ENCODE results near the gene ASPG.

Gene ASPG

DNA sequence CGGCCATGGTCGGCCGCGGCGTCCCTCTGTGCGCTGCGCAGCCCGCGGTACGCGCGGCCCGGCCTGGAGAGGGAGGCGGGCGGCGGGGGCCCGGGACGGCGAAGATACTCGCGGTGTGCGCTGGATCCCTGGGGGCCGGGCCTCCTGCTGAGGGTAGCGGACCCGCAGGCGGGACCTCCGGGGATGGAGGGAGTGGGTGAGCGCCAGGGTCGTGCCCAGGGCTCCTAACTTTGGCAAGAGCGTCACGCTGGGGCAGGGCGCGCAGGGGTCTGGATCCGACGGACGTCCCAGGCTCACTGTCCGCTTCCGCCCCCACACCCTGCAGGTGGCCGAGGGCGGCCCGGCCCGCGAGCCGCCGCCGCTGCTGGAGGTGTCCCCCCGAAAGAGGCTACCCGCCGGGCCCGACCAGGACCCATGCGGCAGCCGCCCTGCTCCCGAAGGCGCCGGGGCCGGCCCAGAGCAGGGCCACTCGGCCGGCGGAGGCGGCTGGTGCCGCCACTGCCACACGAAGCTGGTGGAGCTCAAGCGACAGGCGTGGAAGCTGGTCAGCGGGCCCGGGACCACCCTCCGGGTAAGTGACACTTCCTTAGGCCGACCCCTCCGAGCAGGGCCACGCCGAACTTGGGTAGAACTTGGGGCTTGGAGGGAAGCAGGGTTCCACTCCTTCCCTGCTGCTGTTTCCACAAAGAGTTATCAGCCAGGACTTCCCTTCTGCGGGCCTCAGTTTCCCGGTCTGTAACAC is 53.4 kb downstream of the ASPG start:
- in situ Hi-C loops (cut with MboI; ENCODE audit: low pct_unique_long_range_greater_than_20kb, low sequenced_read_pairs, unreplicated experiment), result no loop called here
- DNase-seq (ENCODE audit: low spot score), result no peak
- TF ChIP-seq, protein P1, sequence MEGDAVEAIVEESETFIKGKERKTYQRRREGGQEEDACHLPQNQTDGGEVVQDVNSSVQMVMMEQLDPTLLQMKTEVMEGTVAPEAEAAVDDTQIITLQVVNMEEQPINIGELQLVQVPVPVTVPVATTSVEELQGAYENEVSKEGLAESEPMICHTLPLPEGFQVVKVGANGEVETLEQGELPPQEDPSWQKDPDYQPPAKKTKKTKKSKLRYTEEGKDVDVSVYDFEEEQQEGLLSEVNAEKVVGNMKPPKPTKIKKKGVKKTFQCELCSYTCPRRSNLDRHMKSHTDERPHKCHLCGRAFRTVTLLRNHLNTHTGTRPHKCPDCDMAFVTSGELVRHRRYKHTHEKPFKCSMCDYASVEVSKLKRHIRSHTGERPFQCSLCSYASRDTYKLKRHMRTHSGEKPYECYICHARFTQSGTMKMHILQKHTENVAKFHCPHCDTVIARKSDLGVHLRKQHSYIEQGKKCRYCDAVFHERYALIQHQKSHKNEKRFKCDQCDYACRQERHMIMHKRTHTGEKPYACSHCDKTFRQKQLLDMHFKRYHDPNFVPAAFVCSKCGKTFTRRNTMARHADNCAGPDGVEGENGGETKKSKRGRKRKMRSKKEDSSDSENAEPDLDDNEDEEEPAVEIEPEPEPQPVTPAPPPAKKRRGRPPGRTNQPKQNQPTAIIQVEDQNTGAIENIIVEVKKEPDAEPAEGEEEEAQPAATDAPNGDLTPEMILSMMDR (IDR thresholded peaks at IDR 0.05; ENCODE audit: extremely low read depth, insufficient read depth, missing control alignments), result no peak

DNA sequence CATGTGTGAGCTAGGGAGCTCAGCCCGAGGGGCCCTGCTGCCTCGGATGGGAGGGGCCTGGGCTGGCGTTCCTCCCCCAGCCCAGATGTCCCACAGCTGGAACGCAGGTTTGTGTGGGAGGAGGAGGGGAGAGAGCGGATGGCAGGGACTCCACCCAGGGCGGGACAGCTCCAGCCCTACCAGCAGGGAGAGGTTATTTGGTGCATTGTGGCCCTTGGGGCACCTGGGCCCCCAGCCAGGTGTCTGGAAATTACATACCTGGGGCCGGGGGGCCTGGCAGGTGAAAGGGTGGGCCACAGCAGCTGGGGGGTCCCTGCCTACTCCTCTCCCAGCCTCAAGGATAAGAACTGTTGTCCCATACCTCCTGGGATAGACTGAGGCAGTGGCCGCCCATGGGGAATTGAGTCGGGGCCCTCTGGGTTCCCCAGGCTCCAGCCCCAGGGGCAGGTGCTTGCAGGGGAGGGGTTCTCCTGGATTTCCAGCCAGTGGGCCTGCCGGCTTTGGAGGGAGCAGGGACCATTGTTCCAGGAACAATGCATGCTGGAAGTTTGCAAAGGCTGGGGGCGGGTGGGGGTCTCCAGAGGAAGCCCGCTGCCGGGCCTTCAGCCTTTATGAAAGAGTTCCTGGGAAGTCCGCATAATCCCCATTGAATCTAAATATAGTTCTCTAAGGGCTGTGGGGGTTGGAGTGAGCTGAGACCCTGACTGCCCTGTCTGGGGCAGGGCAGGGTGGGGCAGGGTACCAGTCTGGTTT is 54.1 kb downstream of the ASPG start:
- DNase-seq (ENCODE audit: low spot score), result no peak
- TF ChIP-seq, protein P1 (IDR thresholded peaks at IDR 0.05; ENCODE audit: extremely low read depth, insufficient read depth, missing control alignments), result no peak
- in situ Hi-C loops (cut with MboI; ENCODE audit: low pct_unique_long_range_greater_than_20kb, low sequenced_read_pairs, unreplicated experiment), result no loop called here

DNA sequence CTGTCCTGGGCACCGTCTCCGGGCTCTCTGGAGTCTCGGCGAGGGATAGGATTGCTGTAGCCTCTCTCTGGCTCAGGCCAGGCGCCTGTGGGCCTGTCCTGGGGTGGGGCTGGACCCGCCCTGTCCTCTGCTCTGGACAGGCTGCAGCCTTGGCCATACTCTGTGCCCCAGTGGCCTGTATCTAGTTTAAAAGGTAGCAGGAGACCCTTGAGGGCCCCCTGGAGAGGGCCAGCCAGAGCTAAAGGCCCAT is 54.6 kb downstream of the ASPG start:
- DNase-seq (ENCODE audit: low spot score), result no peak
- in situ Hi-C loops (cut with MboI; ENCODE audit: low pct_unique_long_range_greater_than_20kb, low sequenced_read_pairs, unreplicated experiment), result no loop called here
- TF ChIP-seq, protein P1 (IDR thresholded peaks at IDR 0.05; ENCODE audit: extremely low read depth, insufficient read depth, missing control alignments), result no peak

DNA sequence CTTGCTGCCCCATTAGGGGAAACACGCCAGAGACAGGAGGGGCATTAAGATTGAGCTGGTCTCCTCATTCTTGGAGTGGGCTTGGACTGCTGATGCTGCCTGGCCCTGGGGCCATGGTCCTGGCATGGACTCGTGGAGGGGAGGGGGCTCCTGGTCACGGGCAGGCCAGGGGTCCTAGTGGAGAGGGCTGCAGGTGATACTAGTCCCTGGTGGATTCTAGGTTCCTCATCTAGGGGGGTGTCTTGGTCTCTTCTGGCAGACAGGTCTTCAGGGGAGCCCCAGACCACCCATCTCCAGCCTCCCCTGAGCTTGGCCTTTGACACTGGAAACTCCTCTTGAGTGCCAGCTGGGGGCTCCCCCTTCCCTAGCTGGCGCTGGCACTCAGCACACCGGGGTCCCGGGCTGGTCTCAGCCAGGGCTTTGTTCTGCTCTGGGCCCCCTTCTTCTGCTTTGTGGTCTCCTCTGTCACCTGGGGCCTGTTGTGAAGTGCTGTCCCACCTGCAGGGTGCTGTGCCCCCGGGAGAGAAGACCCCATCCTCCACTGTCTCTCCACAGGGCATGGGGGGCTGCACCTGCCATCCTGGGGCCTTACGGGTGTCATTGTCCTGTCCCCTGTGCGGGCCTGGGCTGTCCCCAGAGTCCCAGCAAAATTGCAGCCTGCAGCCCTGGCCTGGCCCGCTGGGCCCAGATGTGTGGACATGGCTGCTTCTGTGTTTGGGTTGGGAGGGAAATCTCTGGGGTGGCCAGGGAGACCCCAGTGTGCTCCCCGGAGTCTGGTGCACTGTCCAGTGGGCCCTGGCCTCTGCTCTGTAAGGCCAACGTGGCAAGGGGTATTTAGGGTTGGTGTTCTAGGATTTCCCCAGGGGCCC is 55.2 kb downstream of the ASPG start:
- no peak for DNase-seq (ENCODE audit: low spot score)
- TF ChIP-seq, protein P1 (IDR thresholded peaks at IDR 0.05; ENCODE audit: extremely low read depth, insufficient read depth, missing control alignments), result no peak
- in situ Hi-C loops (cut with MboI; ENCODE audit: low pct_unique_long_range_greater_than_20kb, low sequenced_read_pairs, unreplicated experiment), result no loop called here

DNA sequence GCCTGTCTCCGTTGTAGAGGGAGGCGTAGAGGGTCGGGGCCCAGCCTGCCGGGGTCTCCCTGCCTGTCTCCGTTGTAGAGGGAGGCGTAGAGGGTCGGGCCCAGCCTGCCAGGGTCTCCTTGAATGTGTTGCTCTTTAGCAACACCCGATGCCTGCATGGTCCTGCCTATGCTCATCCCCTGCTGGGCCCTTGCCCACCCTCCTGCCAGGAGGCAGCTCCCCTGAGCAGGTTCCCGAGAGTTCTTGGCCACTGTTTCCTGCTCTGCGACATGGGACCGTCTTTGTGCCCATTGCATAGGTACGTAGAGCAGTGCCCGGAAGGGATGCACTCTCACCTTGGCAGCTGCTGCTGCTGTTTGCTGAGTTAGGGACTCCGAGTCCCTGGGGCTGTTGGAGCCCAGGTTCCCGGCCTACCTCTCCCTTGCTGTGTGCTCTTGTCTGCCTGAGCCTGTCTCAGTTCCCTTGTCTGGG is 56.2 kb downstream of the ASPG start:
- TF ChIP-seq, protein P1 (IDR thresholded peaks at IDR 0.05; ENCODE audit: extremely low read depth, insufficient read depth, missing control alignments), result no peak
- DNase-seq (ENCODE audit: low spot score), result no peak
- in situ Hi-C loops (cut with MboI; ENCODE audit: low pct_unique_long_range_greater_than_20kb, low sequenced_read_pairs, unreplicated experiment), result no loop called here

DNA sequence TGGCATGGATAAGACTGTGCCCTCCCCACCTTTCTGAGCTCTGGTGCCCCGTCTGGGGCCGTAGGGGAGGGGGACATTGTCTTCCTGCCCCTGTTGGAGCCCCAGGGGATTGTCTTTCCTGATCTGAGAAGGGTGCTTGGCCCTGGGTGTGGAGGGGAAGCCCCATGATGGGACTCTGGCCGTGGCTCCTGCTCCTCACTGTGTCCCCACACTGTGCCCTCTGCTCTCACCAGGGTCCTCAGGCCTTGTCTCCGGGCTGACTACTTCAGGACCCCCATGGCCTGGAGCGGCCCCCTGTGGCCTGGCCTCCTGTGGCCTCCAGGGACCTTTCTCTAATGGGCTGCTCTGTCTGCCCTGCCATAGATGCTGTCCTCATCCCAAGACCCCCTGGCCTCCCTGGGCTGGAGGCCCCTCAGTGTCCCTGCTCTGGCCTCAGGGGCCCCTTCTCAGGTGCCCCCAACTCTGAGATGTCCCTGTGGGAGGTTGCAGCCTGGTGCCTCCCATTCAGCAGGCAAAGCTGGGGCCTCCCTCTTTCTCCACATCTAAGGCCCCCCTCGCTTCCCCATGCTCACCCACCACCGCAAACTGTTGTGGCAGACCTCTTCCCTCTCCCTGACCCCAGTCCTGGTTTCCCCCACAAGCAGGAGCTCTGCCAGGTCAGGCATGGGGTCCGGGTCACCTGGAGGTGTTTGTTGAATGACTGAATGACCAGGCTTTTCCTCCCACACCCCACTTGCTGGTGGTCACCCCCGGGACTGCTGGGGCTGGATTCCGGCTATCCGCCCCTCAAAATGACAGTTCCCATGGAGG is 56.8 kb downstream of the ASPG start:
- no peak for DNase-seq (ENCODE audit: low spot score)
- TF ChIP-seq, protein P1 (IDR thresholded peaks at IDR 0.05; ENCODE audit: extremely low read depth, insufficient read depth, missing control alignments), result no peak
- in situ Hi-C loops (cut with MboI; ENCODE audit: low pct_unique_long_range_greater_than_20kb, low sequenced_read_pairs, unreplicated experiment), result no loop called here
